Activated T-cell treated with anti-CD3 and anti-CD28 coated beads, Interleukin-2, amount 50 U/mL, for 24 hours (primary cell): ENCODE measurements around the gene RASL11A.

ENCODE experiments used
- DNase-seq: peaks from one replicate; pipeline ENCODE4 v3.0.0-alpha.2; 2020
- H3K27ac Mint-ChIP-seq: 2 replicates; pipeline ENCODE4 v1.8.0; 2020; ENCODE audit warnings: mild to moderate bottlenecking, mixed read lengths
- H3K27me3 Mint-ChIP-seq: 2 replicates; pipeline ENCODE4 v1.8.0; 2020; ENCODE audit warnings: mixed read lengths
- H3K36me3 Mint-ChIP-seq: 2 replicates; pipeline ENCODE4 v1.8.0; 2020; ENCODE audit warnings: low read depth, mixed read lengths
- H3K4me1 Mint-ChIP-seq: 2 replicates; pipeline ENCODE4 v1.8.0; 2020; ENCODE audit warnings: low read depth, mixed read lengths
- H3K4me3 Mint-ChIP-seq: 2 replicates; pipeline ENCODE4 v1.8.0; 2020; ENCODE audit warnings: mild to moderate bottlenecking, moderate library complexity, mixed read lengths
- H3K9me3 Mint-ChIP-seq: 2 replicates; pipeline ENCODE4 v1.8.0; 2020; ENCODE audit warnings: mixed read lengths

Gene RASL11A

DNA sequence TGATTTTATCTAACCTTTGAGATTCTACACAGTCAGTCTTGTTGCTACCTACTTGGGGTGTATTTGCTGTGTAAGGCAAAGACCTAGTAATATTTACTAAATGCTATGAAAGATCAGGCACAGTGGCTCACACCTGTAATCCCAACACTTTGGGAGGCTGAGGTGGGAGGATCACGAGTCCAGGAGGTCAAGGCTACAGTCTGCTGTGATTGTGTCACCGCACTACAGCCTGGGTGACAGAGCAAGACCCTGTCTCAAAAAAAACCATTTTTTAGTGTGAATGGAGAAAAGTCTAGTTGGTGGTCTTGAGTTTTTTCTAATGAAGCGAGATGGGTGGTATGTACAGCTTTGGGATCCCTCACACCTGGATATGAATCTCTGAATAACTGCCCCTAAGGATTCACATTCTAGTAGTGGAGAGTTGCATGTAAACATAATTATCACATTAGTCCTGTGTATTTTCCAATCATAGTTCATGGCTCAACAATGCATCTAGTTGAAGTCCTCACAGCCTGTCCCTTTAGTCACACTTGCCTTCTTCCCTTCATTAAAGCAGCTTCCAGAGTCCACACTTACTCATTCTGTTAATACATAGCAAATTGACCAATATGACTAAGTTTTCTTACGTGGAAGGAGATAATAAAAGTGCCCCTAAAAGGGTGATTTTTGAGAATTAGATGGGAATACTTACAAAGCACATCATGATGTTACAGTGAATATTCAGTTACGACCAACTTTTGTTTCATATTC, 11.8 kb upstream of the RASL11A start:
- Mint-ChIP-seq H3K36me3 (peaks cover 94% of the 10 kb centered on the region), H3K27me3 (no peaks in the 10 kb centered on the region), H3K27ac (peak overlapping the region; percentile 84), H3K4me3 (no peak overlapping the region), H3K4me1 (peaks cover 80% of the 10 kb centered on the region), H3K9me3 (no peaks in the 10 kb centered on the region)
- no peak for DNase-seq

DNA sequence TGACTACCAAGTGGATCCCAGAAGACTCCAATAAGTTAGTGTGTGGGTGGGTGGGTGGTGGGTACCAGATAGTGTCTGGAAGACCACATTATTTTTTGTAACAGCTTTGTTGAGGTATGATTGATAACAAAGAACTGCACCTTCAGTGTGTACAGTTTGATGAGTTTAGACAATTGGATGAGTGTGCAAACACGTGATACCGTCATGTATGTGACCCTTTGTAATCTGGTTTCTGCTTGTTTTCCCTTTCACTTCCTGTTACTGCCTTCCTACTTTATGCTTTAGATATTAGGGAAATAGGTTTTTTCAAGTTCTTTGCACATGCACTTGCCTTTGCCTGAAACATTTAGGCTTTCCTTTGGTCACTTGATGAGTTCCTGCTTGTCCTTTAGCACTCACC, 10.8 kb upstream of the RASL11A start:
- no peaks in the 10 kb centered on the region for H3K9me3 Mint-ChIP-seq
- peak overlapping the region; percentile 84 for H3K27ac Mint-ChIP-seq
- peaks cover 93% of the 10 kb centered on the region for H3K36me3 Mint-ChIP-seq
- no peak overlapping the region for H3K4me3 Mint-ChIP-seq
- H3K4me1 Mint-ChIP-seq = peaks cover 77% of the 10 kb centered on the region
- no peak for DNase-seq
- no peaks in the 10 kb centered on the region for H3K27me3 Mint-ChIP-seq

- no peak overlapping the region for H3K4me3 Mint-ChIP-seq
- H3K4me1 Mint-ChIP-seq = peaks cover 65% of the 10 kb centered on the region
These were observed 9.2 kb upstream of the RASL11A start for GRCh38 chr13:27261396-27261795.

DNA sequence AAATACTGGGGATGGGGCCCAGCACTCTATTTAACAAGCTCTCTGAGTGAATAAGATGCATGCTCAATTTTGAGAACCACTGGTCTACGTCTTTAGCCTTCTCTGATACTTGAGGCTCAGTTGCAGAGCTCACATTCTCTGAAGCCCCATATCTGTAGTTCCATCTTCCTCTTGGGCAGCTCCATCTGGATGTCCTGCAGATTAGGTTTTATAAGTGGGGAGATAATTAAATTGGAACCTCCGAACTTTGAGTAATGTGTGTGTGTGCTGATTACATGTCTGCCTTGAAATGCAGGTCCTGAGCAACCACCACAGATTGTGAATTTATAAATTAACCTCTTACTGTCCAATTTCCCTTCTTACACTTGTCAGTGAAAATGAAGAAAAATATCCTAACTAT, 7.2 kb upstream of the RASL11A start:
- Mint-ChIP-seq H3K4me1 (peaks cover 47% of the 10 kb centered on the region), H3K27ac (peak overlapping the region; percentile 7), H3K36me3 (peaks cover 58% of the 10 kb centered on the region), H3K4me3 (no peak overlapping the region), H3K9me3 (no peaks in the 10 kb centered on the region), H3K27me3 (no peaks in the 10 kb centered on the region)
- DNase-seq = no peak

More at GRCh38 chr13:27261396-27261795, 9.2 kb upstream of the RASL11A start:
- H3K27ac Mint-ChIP-seq = peak overlapping the region; percentile 84
- H3K9me3 Mint-ChIP-seq = no peaks in the 10 kb centered on the region
- DNase-seq = no peak
- no peaks in the 10 kb centered on the region for H3K27me3 Mint-ChIP-seq
- H3K36me3 Mint-ChIP-seq = peaks cover 79% of the 10 kb centered on the region

- H3K36me3 Mint-ChIP-seq = peaks cover 51% of the 10 kb centered on the region
- peak overlapping the region; percentile 7 for H3K27ac Mint-ChIP-seq
- no peak for DNase-seq
- H3K27me3 Mint-ChIP-seq = no peaks in the 10 kb centered on the region
- H3K4me1 Mint-ChIP-seq = peaks cover 40% of the 10 kb centered on the region
- H3K4me3 Mint-ChIP-seq = no peak overlapping the region
- H3K9me3 Mint-ChIP-seq = no peaks in the 10 kb centered on the region
These were observed 6.4 kb upstream of the RASL11A start for GRCh38 chr13:27264181-27264580.

- Mint-ChIP-seq H3K4me1 (peaks cover 35% of the 10 kb centered on the region), H3K27me3 (no peaks in the 10 kb centered on the region), H3K9me3 (no peaks in the 10 kb centered on the region), H3K36me3 (peaks cover 46% of the 10 kb centered on the region), H3K27ac (peak overlapping the region; percentile 7), H3K4me3 (no peak overlapping the region)
- DNase-seq = no peak
These were observed 6.0 kb upstream of the RASL11A start for GRCh38 chr13:27264648-27265047.

- Mint-ChIP-seq H3K27ac (no peak overlapping the region), H3K9me3 (no peaks in the 10 kb centered on the region), H3K36me3 (peaks cover 23% of the 10 kb centered on the region), H3K4me3 (no peak overlapping the region), H3K27me3 (peaks cover 7% of the 10 kb centered on the region), H3K4me1 (peaks cover 33% of the 10 kb centered on the region)
- DNase-seq = no peak
These were observed 3.7 kb upstream of the RASL11A start for GRCh38 chr13:27266917-27267316.

DNA sequence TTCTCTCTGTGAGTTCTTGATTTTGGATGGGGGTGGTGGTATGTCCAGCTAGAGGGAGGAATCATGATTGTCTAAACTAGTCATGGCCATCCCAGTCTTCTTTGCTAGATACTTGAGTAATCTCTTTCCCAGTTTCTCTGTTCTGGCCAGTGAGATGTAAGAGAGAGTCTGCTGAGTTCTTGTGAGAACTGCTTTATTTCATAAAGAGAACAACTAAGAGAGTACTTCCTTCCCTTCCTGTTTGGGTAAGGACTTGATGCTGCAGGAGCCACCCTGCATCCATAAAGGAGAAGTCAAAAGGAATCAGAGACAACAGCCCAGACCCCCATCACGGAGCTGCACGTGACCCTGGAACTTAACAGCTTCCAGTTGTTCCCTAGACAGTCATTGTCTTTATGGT, 3.0 kb upstream of the RASL11A start:
- Mint-ChIP-seq H3K4me3 (no peak overlapping the region), H3K27ac (no peak overlapping the region), H3K27me3 (peaks cover 7% of the 10 kb centered on the region), H3K4me1 (peaks cover 30% of the 10 kb centered on the region), H3K36me3 (peaks cover 20% of the 10 kb centered on the region), H3K9me3 (no peaks in the 10 kb centered on the region)
- no peak for DNase-seq

- Mint-ChIP-seq H3K9me3 (no peaks in the 10 kb centered on the region), H3K4me3 (no peak overlapping the region), H3K4me1 (peaks cover 19% of the 10 kb centered on the region), H3K27ac (no peak overlapping the region), H3K36me3 (peaks cover 10% of the 10 kb centered on the region), H3K27me3 (peaks cover 10% of the 10 kb centered on the region)
- no peak for DNase-seq
These were observed 1.4 kb upstream of the RASL11A start for GRCh38 chr13:27269114-27269665.

GRCh38 chr13:27271570-27272096, 1.0 kb downstream of the RASL11A start:
- peaks cover 15% of the 10 kb centered on the region for H3K4me1 Mint-ChIP-seq
- H3K4me3 Mint-ChIP-seq = peak overlapping the region; percentile 84
- H3K36me3 Mint-ChIP-seq = peaks cover 2% of the 10 kb centered on the region
- DNase-seq = no peak
- H3K9me3 Mint-ChIP-seq = no peaks in the 10 kb centered on the region
- peak overlapping the region; percentile 80 for H3K27ac Mint-ChIP-seq
- H3K27me3 Mint-ChIP-seq = peaks cover 10% of the 10 kb centered on the region

DNA sequence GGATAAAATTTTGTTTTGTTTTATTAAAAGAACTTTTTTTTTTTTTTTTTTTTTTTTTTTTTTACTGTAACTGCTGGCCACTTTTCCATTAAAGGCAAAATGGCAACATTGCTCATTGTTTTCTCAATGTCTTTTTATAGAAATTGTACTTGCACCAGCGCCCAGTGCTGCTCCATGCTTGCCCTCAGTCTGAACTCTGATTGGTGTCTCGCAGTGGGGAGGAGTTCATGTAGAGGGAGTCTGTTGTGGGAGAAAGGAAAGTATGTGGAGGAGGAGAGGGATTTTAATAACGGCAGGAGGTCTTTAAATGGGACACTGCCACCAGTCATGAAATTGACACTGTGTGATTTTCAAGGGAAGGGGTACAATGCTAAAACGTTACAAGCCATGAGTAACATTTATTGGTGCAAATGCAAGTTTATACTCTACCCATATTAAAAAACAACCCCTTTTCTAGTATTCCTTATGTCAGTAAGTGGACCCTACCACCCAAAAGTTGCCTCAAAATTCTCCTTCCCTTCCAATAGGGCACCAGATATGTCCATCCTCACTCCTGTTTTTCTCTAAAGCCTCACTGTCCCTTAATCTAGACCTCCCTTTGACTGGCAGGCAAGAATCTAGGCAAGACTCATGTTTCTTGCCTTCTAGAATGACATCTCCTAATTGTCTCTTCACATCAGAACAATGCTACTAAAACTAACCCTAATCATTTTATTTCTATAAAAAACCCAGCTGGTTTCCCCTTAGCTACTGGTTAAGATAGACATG, 3.2 kb downstream of the RASL11A start:
- no peak for DNase-seq
- H3K27me3 Mint-ChIP-seq = peaks cover 10% of the 10 kb centered on the region
- no peaks in the 10 kb centered on the region for H3K9me3 Mint-ChIP-seq
- H3K4me3 Mint-ChIP-seq = no peak overlapping the region
- H3K27ac Mint-ChIP-seq = no peak overlapping the region
- peaks cover 15% of the 10 kb centered on the region for H3K4me1 Mint-ChIP-seq
- H3K36me3 Mint-ChIP-seq = peaks cover 2% of the 10 kb centered on the region

GRCh38 chr13:27274631-27275030, 4.0 kb downstream of the RASL11A start:
- Mint-ChIP-seq H3K9me3 (no peaks in the 10 kb centered on the region), H3K36me3 (peaks cover 2% of the 10 kb centered on the region), H3K4me1 (peaks cover 15% of the 10 kb centered on the region), H3K4me3 (no peak overlapping the region), H3K27me3 (peaks cover 10% of the 10 kb centered on the region), H3K27ac (no peak overlapping the region)
- no peak for DNase-seq

- H3K9me3 Mint-ChIP-seq = no peaks in the 10 kb centered on the region
These were observed 5.6 kb downstream of the RASL11A start for GRCh38 chr13:27276188-27276587.

GRCh38 chr13:27279506-27279905, 8.9 kb downstream of the RASL11A start:
- no peak overlapping the region for H3K4me3 Mint-ChIP-seq
- no peak for DNase-seq
- no peaks in the 10 kb centered on the region for H3K36me3 Mint-ChIP-seq
- H3K4me1 Mint-ChIP-seq = no peaks in the 10 kb centered on the region
- H3K27me3 Mint-ChIP-seq = no peaks in the 10 kb centered on the region
- H3K27ac Mint-ChIP-seq = no peak overlapping the region
- no peaks in the 10 kb centered on the region for H3K9me3 Mint-ChIP-seq

More at GRCh38 chr13:27276188-27276587, 5.6 kb downstream of the RASL11A start:
- Mint-ChIP-seq H3K36me3 (peaks cover 2% of the 10 kb centered on the region), H3K27me3 (peaks cover 7% of the 10 kb centered on the region), H3K4me3 (no peak overlapping the region), H3K4me1 (peaks cover 7% of the 10 kb centered on the region), H3K27ac (no peak overlapping the region)
- DNase-seq = no peak
